Measurements from ENCODE around the gene CTXND1.

- TF ChIP-seq RARB (CRISPR knock-in tag; IDR thresholded peaks at IDR 0.05) (no peak), OSR1 (CRISPR knock-in tag; IDR thresholded peaks at IDR 0.05) (no peak), ZC3H10 (CRISPR knock-in tag; IDR thresholded peaks at IDR 0.05) (no peak), ZFP30 (CRISPR knock-in tag; IDR thresholded peaks at IDR 0.05) (no peak), CSDC2 (CRISPR knock-in tag; IDR thresholded peaks at IDR 0.05) (no peak), ARNTL (CRISPR knock-in tag; IDR thresholded peaks at IDR 0.05; ENCODE audit: borderline replicate concordance, low read depth) (no peak), ZNF70 (CRISPR knock-in tag; IDR thresholded peaks at IDR 0.05) (no peak), BACH2 (CRISPR knock-in tag; IDR thresholded peaks at IDR 0.05; ENCODE audit: borderline replicate concordance) (no peak)
- TF ChIP-seq, protein P1, sequence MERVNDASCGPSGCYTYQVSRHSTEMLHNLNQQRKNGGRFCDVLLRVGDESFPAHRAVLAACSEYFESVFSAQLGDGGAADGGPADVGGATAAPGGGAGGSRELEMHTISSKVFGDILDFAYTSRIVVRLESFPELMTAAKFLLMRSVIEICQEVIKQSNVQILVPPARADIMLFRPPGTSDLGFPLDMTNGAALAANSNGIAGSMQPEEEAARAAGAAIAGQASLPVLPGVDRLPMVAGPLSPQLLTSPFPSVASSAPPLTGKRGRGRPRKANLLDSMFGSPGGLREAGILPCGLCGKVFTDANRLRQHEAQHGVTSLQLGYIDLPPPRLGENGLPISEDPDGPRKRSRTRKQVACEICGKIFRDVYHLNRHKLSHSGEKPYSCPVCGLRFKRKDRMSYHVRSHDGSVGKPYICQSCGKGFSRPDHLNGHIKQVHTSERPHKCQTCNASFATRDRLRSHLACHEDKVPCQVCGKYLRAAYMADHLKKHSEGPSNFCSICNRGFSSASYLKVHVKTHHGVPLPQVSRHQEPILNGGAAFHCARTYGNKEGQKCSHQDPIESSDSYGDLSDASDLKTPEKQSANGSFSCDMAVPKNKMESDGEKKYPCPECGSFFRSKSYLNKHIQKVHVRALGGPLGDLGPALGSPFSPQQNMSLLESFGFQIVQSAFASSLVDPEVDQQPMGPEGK (CRISPR knock-in tag; IDR thresholded peaks at IDR 0.05; ENCODE audit: borderline replicate concordance), result no peak
These were observed 88.8 kb downstream of the CTXND1 start for GRCh38 chr15:80163217-80163616.

All from SK-N-SH treated with all-trans-retinoic acid at 6 μM for 48 hours (cell line).